OCI-LY1 (cell line): Measurements from ENCODE around the gene MAGED2.

ENCODE experiments used
- EZH2 ChIP-seq: fragments of 200-600 bp; sonication (generic), shearing (Covaris generic); IDR thresholded peaks from 2 replicates; pipeline ENCODE4 v1.8.0; 2017; ENCODE audit warnings: borderline replicate concordance, mixed run types, mild to moderate bottlenecking, antibody characterized with exemption, low read length, moderate library complexity, mixed read lengths
- TF ChIP-seq, protein P1 (sequence below): fragments of 200-600 bp; sonication (generic), shearing (Covaris generic); IDR thresholded peaks from 2 replicates; pipeline ENCODE4 v1.5.1; 2017; ENCODE audit warnings: mild to moderate bottlenecking, antibody characterized with exemption, low read length, moderate library complexity, mixed read lengths

DNA sequence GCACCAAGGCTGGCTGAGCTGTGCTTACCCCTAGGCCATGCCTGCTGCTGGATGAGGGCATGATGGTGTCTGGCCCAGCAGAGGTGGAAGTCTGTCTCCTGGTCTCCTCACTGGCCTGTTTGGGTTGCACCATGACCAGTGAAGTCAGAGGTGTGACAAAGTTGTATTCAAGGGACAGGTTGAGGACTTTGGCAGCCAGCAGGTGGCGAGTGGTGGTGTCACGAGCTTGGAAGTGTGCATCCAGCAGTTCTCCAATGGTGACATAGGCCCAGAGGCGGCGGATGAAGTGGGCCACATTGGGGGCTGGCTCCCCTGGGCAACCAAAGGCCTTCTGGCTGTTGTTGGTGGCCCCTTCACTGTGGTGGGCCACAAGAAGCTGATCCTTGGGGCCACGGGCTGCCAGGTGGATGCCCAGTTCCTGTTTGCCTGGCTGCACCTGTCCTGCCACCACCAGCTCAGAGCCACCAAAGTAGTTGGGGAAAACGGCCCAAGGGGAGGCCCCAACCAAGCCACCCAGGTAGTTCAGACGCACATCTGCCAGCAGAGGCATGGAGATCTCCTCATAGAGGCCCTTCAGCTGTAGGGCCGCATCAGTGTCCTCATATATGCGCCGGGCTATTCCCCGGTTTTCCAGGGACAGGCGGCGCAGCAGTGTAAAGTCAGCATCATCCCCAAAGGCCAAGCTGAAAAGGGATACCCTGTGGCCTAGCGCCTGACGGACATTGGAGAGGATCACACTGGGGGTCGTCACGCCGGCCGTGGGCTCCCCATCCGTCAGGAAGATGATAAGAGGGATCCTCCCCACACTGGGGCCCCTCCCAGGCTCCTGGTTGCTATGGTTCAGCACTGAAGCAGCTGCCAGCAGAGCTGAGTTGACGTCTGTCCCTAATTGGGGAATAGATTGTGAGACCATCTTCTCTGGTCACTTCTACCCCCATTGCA, 49.2 kb upstream of the MAGED2 start:
- TF ChIP-seq, protein P1, sequence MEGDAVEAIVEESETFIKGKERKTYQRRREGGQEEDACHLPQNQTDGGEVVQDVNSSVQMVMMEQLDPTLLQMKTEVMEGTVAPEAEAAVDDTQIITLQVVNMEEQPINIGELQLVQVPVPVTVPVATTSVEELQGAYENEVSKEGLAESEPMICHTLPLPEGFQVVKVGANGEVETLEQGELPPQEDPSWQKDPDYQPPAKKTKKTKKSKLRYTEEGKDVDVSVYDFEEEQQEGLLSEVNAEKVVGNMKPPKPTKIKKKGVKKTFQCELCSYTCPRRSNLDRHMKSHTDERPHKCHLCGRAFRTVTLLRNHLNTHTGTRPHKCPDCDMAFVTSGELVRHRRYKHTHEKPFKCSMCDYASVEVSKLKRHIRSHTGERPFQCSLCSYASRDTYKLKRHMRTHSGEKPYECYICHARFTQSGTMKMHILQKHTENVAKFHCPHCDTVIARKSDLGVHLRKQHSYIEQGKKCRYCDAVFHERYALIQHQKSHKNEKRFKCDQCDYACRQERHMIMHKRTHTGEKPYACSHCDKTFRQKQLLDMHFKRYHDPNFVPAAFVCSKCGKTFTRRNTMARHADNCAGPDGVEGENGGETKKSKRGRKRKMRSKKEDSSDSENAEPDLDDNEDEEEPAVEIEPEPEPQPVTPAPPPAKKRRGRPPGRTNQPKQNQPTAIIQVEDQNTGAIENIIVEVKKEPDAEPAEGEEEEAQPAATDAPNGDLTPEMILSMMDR = no peak
- no peak for TF ChIP-seq EZH2
